Effector CD4-positive, alpha-beta T cell (primary cell): ENCODE measurements around the gene SCNN1A.

ENCODE experiments used
- DNase-seq: peaks from one replicate; pipeline ENCODE4 v3.0.0-alpha.2; 2020
- total RNA-seq: gene quantifications from one replicate; lab custom pipeline; 2026; lab: John Stamatoyannopoulos, UW

Gene SCNN1A
- 1.7 reads per million for total RNA-seq

GRCh38 chr12:6375269-6376078 lies at the start of gene SCNN1A:
Gene SCNN1A (minus strand): TSS chr12:6375563. CDS start chr12:6374783, 780 bp downstream.
- DNase-seq: no peak

- no peak for DNase-seq
These were observed 49.5 kb upstream of the SCNN1A start for GRCh38 chr12:6424866-6425265.

- no peak for DNase-seq
These were observed 48.6 kb upstream of the SCNN1A start for GRCh38 chr12:6424008-6424347.

GRCh38 chr12:6423267-6424007 lies 48.1 kb upstream of the SCNN1A start:
- DNase-seq: peak; percentile 71

- no peak for DNase-seq
These were observed 45.0 kb upstream of the SCNN1A start for GRCh38 chr12:6420364-6420763.

- no peak for DNase-seq
These were observed 43.4 kb upstream of the SCNN1A start for GRCh38 chr12:6418796-6419195.

- no peak for DNase-seq
These were observed 41.2 kb upstream of the SCNN1A start for GRCh38 chr12:6416596-6416995.

GRCh38 chr12:6407236-6407954 lies 32.0 kb upstream of the SCNN1A start:
- DNase-seq: no peak

- no peak for DNase-seq
These were observed 30.6 kb upstream of the SCNN1A start for GRCh38 chr12:6405963-6406362.

GRCh38 chr12:6404390-6404789 lies 29.0 kb upstream of the SCNN1A start:
- no peak for DNase-seq

GRCh38 chr12:6399884-6400644 lies 24.7 kb upstream of the SCNN1A start:
- DNase-seq: no peak

GRCh38 chr12:6396031-6396430 lies 20.7 kb upstream of the SCNN1A start:
- DNase-seq: no peak

GRCh38 chr12:6394398-6394797 lies 19.0 kb upstream of the SCNN1A start:
- DNase-seq: no peak

- DNase-seq: no peak
These were observed 17.7 kb upstream of the SCNN1A start for GRCh38 chr12:6393109-6393508.

GRCh38 chr12:6392504-6392903 lies 17.1 kb upstream of the SCNN1A start:
- DNase-seq: no peak

GRCh38 chr12:6391013-6391412 lies 15.7 kb upstream of the SCNN1A start:
- DNase-seq: no peak

GRCh38 chr12:6390084-6390799 lies 14.9 kb upstream of the SCNN1A start:
- no peak for DNase-seq

GRCh38 chr12:6387541-6387940 lies 12.2 kb upstream of the SCNN1A start:
- no peak for DNase-seq

GRCh38 chr12:6386491-6386890 lies 11.1 kb upstream of the SCNN1A start:
- DNase-seq: no peak

- no peak for DNase-seq
These were observed 10.7 kb upstream of the SCNN1A start for GRCh38 chr12:6386038-6386437.

- DNase-seq: no peak
These were observed 9.4 kb upstream of the SCNN1A start for GRCh38 chr12:6384499-6385436.
